ENCODE results near the gene DEFB131B.
"Not testable (repeated sequence)": the region's sequence is repeated elsewhere in the genome, so short reads cannot be mapped to it uniquely, and the experiment has no call there.

DNA sequence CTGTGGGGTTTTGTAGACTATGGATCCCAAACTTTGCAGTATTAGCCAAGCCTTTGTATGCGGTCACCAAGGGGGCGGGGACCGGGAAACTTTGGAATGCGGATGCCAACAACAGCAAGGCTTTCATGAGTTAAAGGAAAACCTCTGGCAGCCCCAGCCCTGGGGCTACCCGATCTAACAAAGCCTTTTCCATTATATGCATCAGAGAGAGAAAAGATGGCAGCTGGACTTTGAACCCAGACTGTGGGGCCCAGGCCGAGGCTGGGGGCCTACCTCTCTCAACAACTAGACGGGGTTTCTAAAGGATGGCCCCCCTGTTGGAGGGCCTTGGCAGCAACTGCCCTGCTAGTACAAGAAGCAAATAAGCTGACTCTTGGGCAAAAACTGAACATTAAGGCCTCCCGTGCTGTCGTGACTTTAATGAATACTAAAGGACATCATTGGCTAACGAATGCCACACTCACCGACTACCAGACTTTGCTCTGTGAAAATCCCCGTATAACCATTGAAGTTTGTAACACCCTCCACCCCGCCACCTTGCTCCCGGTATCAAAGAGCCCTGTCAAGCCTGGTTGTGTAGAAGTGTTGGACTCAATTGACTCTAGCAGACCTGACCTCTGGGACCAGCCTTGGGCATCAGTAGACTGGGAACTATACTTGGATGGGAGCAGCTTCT is 10.2 kb downstream of the DEFB131B start:
- TF ChIP-seq, protein P1, sequence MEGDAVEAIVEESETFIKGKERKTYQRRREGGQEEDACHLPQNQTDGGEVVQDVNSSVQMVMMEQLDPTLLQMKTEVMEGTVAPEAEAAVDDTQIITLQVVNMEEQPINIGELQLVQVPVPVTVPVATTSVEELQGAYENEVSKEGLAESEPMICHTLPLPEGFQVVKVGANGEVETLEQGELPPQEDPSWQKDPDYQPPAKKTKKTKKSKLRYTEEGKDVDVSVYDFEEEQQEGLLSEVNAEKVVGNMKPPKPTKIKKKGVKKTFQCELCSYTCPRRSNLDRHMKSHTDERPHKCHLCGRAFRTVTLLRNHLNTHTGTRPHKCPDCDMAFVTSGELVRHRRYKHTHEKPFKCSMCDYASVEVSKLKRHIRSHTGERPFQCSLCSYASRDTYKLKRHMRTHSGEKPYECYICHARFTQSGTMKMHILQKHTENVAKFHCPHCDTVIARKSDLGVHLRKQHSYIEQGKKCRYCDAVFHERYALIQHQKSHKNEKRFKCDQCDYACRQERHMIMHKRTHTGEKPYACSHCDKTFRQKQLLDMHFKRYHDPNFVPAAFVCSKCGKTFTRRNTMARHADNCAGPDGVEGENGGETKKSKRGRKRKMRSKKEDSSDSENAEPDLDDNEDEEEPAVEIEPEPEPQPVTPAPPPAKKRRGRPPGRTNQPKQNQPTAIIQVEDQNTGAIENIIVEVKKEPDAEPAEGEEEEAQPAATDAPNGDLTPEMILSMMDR (IDR thresholded peaks at IDR 0.05) = not testable (repeated sequence)
- not testable (repeated sequence) for TF ChIP-seq POLR2A, EP300 (IDR thresholded peaks at IDR 0.05)
